Spleen (tissue), 11 donors: ENCODE data around the gene JADE2. TPM values are rescaled to one million over a fixed set of nuclear protein-coding genes. Genes with fewer than 3 reads are reported as not detected.

Source experiments
- DNase-seq: peaks from one replicate; pipeline ENCODE4 v3.0.0-alpha.2; 2020
- H3K27ac ChIP-seq, 8 donors: fragments of 200-600 bp; sonication (generic) in 7 of 8; 1 replicate in 4 of 8; 2 replicates in 4 of 8; pipeline versions ENCODE4 v1.5.0 to v1.8.0; 2016 to 2021; ENCODE audit warnings: inconsistent platforms in 4 of 8, mild to moderate bottlenecking in 4 of 8, moderate library complexity in 1 of 8
- H3K27me3 ChIP-seq, 7 donors: fragments of 200-600 bp; sonication (generic) in 6 of 7; replicated peaks in 1 of 7; 1 replicate in 4 of 7; 2 replicates in 3 of 7; pipeline versions ENCODE4 v1.5.0 to v1.8.0; 2016 to 2021; ENCODE audit warnings: inconsistent platforms in 3 of 7, mild to moderate bottlenecking in 1 of 7
- H3K36me3 ChIP-seq, 6 donors: fragments of 200-600 bp; sonication (generic) in 5 of 6; 1 replicate in 4 of 6; 2 replicates in 2 of 6; pipeline versions ENCODE4 v1.5.0 to v1.8.0; 2016 to 2021; ENCODE audit warnings: inconsistent platforms in 2 of 6
- H3K4me1 ChIP-seq, 6 donors: fragments of 200-600 bp; sonication (generic) in 5 of 6; 1 replicate in 3 of 6; 2 replicates in 3 of 6; pipeline versions ENCODE4 v1.5.0 to v1.8.0; 2016 to 2021; ENCODE audit warnings: inconsistent platforms in 3 of 6
- H3K4me3 ChIP-seq, 8 donors: fragments of 200-600 bp; sonication (generic) in 7 of 8; 1 replicate in 4 of 8; 2 replicates in 4 of 8; pipeline versions ENCODE4 v1.5.0 to v1.8.0; 2016 to 2021; ENCODE audit warnings: inconsistent platforms in 4 of 8, mild to moderate bottlenecking in 4 of 8, moderate library complexity in 2 of 8
- H3K9me3 ChIP-seq, 8 donors: fragments of 200-600 bp; sonication (generic) in 7 of 8; 1 replicate in 4 of 8; 2 replicates in 4 of 8; pipeline versions ENCODE4 v1.5.0 to v1.8.0; 2016 to 2021; ENCODE audit warnings: inconsistent platforms in 4 of 8
- POLR2A ChIP-seq, 3 donors: fragments of 450-650 bp; IDR thresholded peaks; one replicate each; pipeline ENCODE4 v1.5.1; 2017; ENCODE audit warnings: antibody characterized with exemption in 3 of 3, mild to moderate bottlenecking in 1 of 3
- POLR2AphosphoS5 ChIP-seq, 3 donors: sonication (generic); formaldehyde crosslinking; IDR thresholded peaks; one replicate each; pipeline ENCODE4 v1.5.1; 2017; ENCODE audit warnings: antibody characterized with exemption in 3 of 3
- WGBS, 5 donors: extraction: QIAGEN DNeasy Blood & Tissue Kit in 3 of 5; methylation state at CpG; one replicate each; pipeline versions ENCODE4 v1.1.5 to v1.1.7; 2013 to 2018; 5-methylcytosine and 5-hydroxymethylcytosine counted together
- intact Hi-C: fragments of 100-400 bp; cut with DNase I; formaldehyde crosslinking; loops from one replicate; pipeline ENCODE4 v1.15.0; 2023; ENCODE audit warnings: low total_unique reads
- polyA plus RNA-seq, 3 donors: library from polyadenylated mRNA; stranded (reverse); fragments of 200-250 nt; gene quantifications; one replicate each; pipeline ENCODE4 v1.2.1, GENCODE V29; 2013
- total RNA-seq, 7 donors: library from RNA; depleted of rRNA in 3 of 7; stranded (reverse); fragments of >200 nt in 3 of 7; fragmentation: NEBNext Ultra II Directional in 4 of 7; extraction: Animal tissue kit (Norgen Biotek cat#: 25700) in 4 of 7; gene quantifications; one replicate each; pipeline versions ENCODE4 v1.1.0 to v1.2.1, GENCODE V29; 2016 to 2021
- TF ChIP-seq, protein P1 (sequence below), 11 experiments: fragments of 200-600 bp in 7 of 11; fragments of 450-650 bp in 4 of 11; sonication (generic) in 4 of 11; IDR thresholded peaks in 8 of 11; conservative IDR thresholded peaks in 3 of 11; 1 replicate in 7 of 11; 2 replicates in 4 of 11; pipeline versions ENCODE4 v1.4.0 to v1.8.0; 2016 to 2021; ENCODE audit warnings: antibody characterized with exemption in 11 of 11, inconsistent platforms in 4 of 11, mild to moderate bottlenecking in 1 of 11
- donor health status: healthy with polysubstance abuse.
- donor health status: DM: no; HTN: no; CAD: no; lungs with moderate emphysema.
- donor health status: DM: no; HTN: no; CAD: no.
- donor health status: Bipolar disorder and iron deficiency.
- donor health status: healthy.
- donor health status: DM: no; HTN: no; CAD: no.
- donor health status: DM: yes; HTN: yes; CAD: no.

Gene JADE2
- total and polyA plus RNA-seq, 10 donors: 12.3 to 131 (median 94.3) TPM

- peak; percentile 23 for DNase-seq
- WGBS, 5 donors: 91 to 98% (median 93%) methylated on average over 7 of the region's 7 CpGs
- Histone ChIP-seq H3K27ac (no peak overlapping the region), H3K4me1 (no peaks in the 10 kb centered on the region), H3K9me3 (peaks cover 0 to 11% (median 3%) of the 10 kb centered on the region in 8 donors), H3K4me3 (no peak overlapping the region), H3K36me3 (no peaks in the 10 kb centered on the region), H3K27me3 (no peaks in the 10 kb centered on the region)
- TF ChIP-seq POLR2A (IDR thresholded peaks at IDR 0.05) (no peak), POLR2AphosphoS5 (IDR thresholded peaks at IDR 0.05) (no peak)
- TF ChIP-seq, protein P1, sequence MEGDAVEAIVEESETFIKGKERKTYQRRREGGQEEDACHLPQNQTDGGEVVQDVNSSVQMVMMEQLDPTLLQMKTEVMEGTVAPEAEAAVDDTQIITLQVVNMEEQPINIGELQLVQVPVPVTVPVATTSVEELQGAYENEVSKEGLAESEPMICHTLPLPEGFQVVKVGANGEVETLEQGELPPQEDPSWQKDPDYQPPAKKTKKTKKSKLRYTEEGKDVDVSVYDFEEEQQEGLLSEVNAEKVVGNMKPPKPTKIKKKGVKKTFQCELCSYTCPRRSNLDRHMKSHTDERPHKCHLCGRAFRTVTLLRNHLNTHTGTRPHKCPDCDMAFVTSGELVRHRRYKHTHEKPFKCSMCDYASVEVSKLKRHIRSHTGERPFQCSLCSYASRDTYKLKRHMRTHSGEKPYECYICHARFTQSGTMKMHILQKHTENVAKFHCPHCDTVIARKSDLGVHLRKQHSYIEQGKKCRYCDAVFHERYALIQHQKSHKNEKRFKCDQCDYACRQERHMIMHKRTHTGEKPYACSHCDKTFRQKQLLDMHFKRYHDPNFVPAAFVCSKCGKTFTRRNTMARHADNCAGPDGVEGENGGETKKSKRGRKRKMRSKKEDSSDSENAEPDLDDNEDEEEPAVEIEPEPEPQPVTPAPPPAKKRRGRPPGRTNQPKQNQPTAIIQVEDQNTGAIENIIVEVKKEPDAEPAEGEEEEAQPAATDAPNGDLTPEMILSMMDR (IDR thresholded peaks at IDR 0.05 in 8 of 11, conservative IDR thresholded peaks at IDR 0.05 in 3 of 11): no peak
- intact Hi-C loops: no loop called here
Observed at GRCh38 chr5:134489227-134489944, 36.1 kb upstream of the JADE2 start.

- no peak overlapping the region for H3K4me3 ChIP-seq
- no peaks in the 10 kb centered on the region for H3K36me3 ChIP-seq
- 77 to 94% (median 89%) methylated on average over 9 of the region's 9 CpGs for WGBS, 5 donors
- no peaks in the 10 kb centered on the region for H3K4me1 ChIP-seq
- H3K9me3 ChIP-seq: peaks cover 0 to 6% (median under 1%) of the 10 kb centered on the region in 8 donors
- peak; percentile 1 for DNase-seq
- intact Hi-C loops: no loop called here
- H3K27ac ChIP-seq: no peak overlapping the region
- no peaks in the 10 kb centered on the region for H3K27me3 ChIP-seq
- TF ChIP-seq, protein P1 (IDR thresholded peaks at IDR 0.05 in 8 of 11, conservative IDR thresholded peaks at IDR 0.05 in 3 of 11): no peak
- TF ChIP-seq POLR2AphosphoS5 (IDR thresholded peaks at IDR 0.05) (no peak), POLR2A (IDR thresholded peaks at IDR 0.05) (no peak)
Observed at GRCh38 chr5:134490255-134490924, 35.1 kb upstream of the JADE2 start.

DNA sequence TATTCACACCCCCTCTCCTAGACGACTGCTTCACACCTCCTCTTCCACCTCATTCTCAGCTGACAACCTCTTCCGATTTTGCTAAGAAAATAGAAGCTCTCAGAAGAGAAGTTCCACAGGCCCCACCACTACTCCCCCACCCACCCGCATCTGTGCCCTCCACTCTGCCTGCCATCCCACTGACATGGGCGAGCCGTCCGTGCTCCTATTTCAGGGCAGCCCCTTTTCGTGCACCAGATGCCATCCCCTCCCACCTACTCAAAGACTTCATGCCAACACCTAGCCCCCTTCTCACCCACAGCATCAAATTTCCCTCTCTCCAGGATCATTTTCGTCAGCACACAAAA lies 34.6 kb upstream of the JADE2 start:
- H3K4me1 ChIP-seq: no peaks in the 10 kb centered on the region
- H3K27me3 ChIP-seq: no peaks in the 10 kb centered on the region
- 78 to 88% (median 87%) methylated on average over 8 of the region's 8 CpGs for WGBS, 5 donors
- H3K36me3 ChIP-seq: no peaks in the 10 kb centered on the region
- intact Hi-C loops: no loop called here
- H3K27ac ChIP-seq: no peak overlapping the region
- TF ChIP-seq, protein P1 (IDR thresholded peaks at IDR 0.05 in 8 of 11, conservative IDR thresholded peaks at IDR 0.05 in 3 of 11): no peak
- TF ChIP-seq POLR2AphosphoS5 (IDR thresholded peaks at IDR 0.05) (no peak), POLR2A (IDR thresholded peaks at IDR 0.05) (no peak)
- H3K4me3 ChIP-seq: no peak overlapping the region
- DNase-seq: peak; percentile 20
- peaks cover 0 to 1% (median 0%) of the 10 kb centered on the region in 8 donors for H3K9me3 ChIP-seq

DNA sequence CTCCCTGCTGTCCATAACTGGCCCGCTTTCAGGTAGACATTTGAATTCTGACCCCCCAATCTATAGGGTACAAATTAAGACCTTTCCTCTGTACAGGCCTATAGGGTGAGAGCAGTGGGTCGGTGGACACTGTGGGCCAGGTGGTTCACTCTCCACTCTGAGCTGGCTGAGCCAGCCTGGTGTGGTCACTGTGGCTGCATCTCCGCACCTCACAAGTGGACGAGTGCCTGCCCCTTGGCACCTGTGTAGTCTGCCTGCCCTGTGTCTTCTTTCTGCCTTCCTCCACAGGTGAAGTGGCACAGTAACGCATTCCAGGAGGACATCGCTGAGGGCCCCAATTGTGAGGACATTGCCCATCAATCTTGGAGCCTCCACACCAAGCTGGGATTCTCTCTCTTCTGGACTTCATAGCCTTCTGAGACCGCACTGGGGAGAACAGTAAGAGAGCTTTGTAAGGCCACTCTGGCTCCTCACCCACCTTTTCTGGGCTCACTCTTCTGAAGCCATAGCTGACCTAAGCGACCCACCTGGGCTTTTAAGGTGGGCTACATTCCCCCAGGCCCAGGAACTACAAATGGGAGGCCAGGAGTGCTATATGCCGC lies 33.5 kb upstream of the JADE2 start:
- H3K4me3 ChIP-seq: no peak overlapping the region
- WGBS, 5 donors: 91 to 96% (median 93%) methylated on average over 7 to 9 of the region's 9 CpGs
- H3K36me3 ChIP-seq: no peaks in the 10 kb centered on the region
- H3K4me1 ChIP-seq: no peaks in the 10 kb centered on the region
- no peak for TF ChIP-seq POLR2A (IDR thresholded peaks at IDR 0.05)
- TF ChIP-seq, protein P1 (IDR thresholded peaks at IDR 0.05 in 8 of 11, conservative IDR thresholded peaks at IDR 0.05 in 3 of 11): no peak
- TF ChIP-seq POLR2AphosphoS5 (IDR thresholded peaks at IDR 0.05): no peak
- intact Hi-C loops: no loop called here
- peak; percentile 52 for DNase-seq
- no peaks in the 10 kb centered on the region for H3K27me3 ChIP-seq
- H3K9me3 ChIP-seq: no peaks in the 10 kb centered on the region
- no peak overlapping the region for H3K27ac ChIP-seq
